GM23248 (cell line): ENCODE results near the gene WWOX.

Experiments used
- EZH2 ChIP-seq: fragments of 200-600 bp; sonication (generic); IDR thresholded peaks from 2 replicates; pipeline ENCODE4 v1.6.1; 2018; ENCODE audit warnings: antibody characterized with exemption, mild to moderate bottlenecking; ENCODE audit not compliant: insufficient read depth, poor library complexity, severe bottlenecking
- EZH2phosphoT487 ChIP-seq: fragments of 200-600 bp; sonication (generic); IDR thresholded peaks from 2 replicates; pipeline ENCODE4 v1.6.1; 2018; ENCODE audit warnings: antibody characterized with exemption, moderate library complexity, mild to moderate bottlenecking, low read depth; ENCODE audit not compliant: insufficient read depth

DNA sequence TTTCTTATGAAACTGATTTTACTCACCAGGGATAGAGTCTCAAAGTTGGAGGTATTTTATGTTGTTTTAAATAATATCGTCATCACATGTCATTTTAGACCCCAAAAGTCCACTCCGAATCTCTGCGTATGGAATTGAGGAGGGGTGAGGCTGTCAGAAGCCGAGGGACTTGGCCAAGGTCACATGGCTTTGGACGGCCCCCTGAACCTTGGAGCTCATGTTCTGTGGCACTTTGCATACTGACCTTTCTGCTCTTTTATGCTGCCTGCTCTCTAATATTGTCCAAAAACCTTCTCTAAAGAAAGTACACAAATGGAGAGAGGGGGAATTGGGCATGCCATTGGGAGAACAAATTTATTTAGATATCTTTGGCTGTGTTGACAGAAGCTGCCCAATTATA, 700.0 kb downstream of the WWOX start:
- TF ChIP-seq EZH2 (no peak), EZH2phosphoT487 (no peak)
